WTC11 (cell line): Measurements from ENCODE around the gene SEMA6B.

ENCODE experiments used
- CREB1 ChIP-seq: sonication (generic); formaldehyde crosslinking; IDR thresholded peaks from 2 replicates; pipeline ENCODE4 v1.8.0; 2023; ENCODE audit warnings: mild to moderate bottlenecking, missing genetic modification reagents
- CTCF ChIP-seq: fragments of 200-600 bp; IDR thresholded peaks from 2 replicates; pipeline ENCODE4 v1.8.0; 2022; ENCODE audit warnings: antibody characterized with exemption
- ESRRA ChIP-seq: sonication (generic); formaldehyde crosslinking; IDR thresholded peaks from 2 replicates; pipeline ENCODE4 v1.8.1; 2022; ENCODE audit warnings: mild to moderate bottlenecking, missing genetic modification reagents, borderline replicate concordance
- JUN ChIP-seq: sonication (generic); formaldehyde crosslinking; IDR thresholded peaks from 2 replicates; pipeline ENCODE4 v1.8.0; 2023; ENCODE audit warnings: mild to moderate bottlenecking, missing genetic modification reagents
- NFE2L1 ChIP-seq: sonication (generic); formaldehyde crosslinking; IDR thresholded peaks from 2 replicates; pipeline ENCODE4 v1.8.1; 2023; ENCODE audit warnings: missing genetic modification reagents
- NFYB ChIP-seq: sonication (generic); formaldehyde crosslinking; conservative IDR thresholded peaks from 2 replicates; pipeline ENCODE4 v1.8.0; 2022; ENCODE audit warnings: low read depth, missing genetic modification reagents
- NR1H2 ChIP-seq: sonication (generic); formaldehyde crosslinking; IDR thresholded peaks from 2 replicates; pipeline ENCODE4 v1.9.0; 2021; ENCODE audit warnings: mild to moderate bottlenecking, moderate library complexity, missing genetic modification reagents
- TEAD1 ChIP-seq: sonication (generic); formaldehyde crosslinking; IDR thresholded peaks from 2 replicates; pipeline ENCODE4 v1.8.0; 2022; ENCODE audit warnings: mild to moderate bottlenecking, missing genetic modification reagents

- TF ChIP-seq CTCF (no peak), NR1H2 (CRISPR knock-in tag) (no peak), ESRRA (no peak), CREB1 (CRISPR knock-in tag) (no peak), NFE2L1 (CRISPR knock-in tag) (no peak), JUN (CRISPR knock-in tag) (no peak), TEAD1 (CRISPR knock-in tag) (no peak), NFYB (no peak)
Observed at GRCh38 chr19:4500841-4501591, 58.5 kb downstream of the SEMA6B start.
